Measurements from ENCODE around the gene DHRS7B.

Gene DHRS7B

DNA sequence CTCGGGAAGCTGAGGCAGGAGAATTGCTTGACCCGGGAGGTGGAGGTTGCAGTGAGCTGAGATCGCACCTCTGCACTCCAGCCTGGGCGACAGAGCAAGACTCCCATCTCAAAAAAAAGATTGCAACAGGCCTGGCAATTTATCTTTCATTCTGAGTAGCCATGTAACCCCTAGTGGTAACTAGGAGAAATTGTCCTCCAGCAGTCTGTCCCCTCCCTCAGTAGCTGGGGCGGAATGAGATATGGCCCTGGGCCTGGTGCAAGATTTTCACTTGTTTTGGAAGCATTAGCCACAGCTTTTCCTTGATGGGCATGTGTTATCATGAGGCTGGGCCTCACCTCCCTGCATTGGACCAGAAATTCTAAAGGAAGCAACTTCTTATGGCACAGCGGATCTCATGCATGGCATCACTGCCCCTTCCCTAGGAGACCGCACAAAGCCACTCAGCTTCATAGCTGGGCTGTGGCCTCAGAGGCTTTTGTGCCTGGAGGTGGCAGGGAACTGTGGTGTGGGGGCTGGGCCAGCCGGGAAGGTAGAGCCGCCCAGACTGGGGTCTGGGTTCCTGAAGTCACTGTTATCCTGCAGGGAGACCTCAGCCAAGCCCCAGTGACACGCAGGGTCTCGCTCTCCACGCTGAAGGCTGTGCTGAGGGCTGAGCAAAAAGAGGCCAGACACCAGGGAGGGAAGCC, 113.1 kb downstream of the DHRS7B start:
- no peaks in the 10 kb centered on the region for H3K79me2 ChIP-seq (ENCODE audit: low read length)
- H3K9ac ChIP-seq (ENCODE audit: low read length), result no peak overlapping the region
- no peaks in the 10 kb centered on the region for H3K4me1 ChIP-seq (ENCODE audit: low read length)
- TF ChIP-seq EZH2phosphoT487 (IDR thresholded peaks at IDR 0.05; ENCODE audit: low read depth), result no peak
- TF ChIP-seq, protein P1, sequence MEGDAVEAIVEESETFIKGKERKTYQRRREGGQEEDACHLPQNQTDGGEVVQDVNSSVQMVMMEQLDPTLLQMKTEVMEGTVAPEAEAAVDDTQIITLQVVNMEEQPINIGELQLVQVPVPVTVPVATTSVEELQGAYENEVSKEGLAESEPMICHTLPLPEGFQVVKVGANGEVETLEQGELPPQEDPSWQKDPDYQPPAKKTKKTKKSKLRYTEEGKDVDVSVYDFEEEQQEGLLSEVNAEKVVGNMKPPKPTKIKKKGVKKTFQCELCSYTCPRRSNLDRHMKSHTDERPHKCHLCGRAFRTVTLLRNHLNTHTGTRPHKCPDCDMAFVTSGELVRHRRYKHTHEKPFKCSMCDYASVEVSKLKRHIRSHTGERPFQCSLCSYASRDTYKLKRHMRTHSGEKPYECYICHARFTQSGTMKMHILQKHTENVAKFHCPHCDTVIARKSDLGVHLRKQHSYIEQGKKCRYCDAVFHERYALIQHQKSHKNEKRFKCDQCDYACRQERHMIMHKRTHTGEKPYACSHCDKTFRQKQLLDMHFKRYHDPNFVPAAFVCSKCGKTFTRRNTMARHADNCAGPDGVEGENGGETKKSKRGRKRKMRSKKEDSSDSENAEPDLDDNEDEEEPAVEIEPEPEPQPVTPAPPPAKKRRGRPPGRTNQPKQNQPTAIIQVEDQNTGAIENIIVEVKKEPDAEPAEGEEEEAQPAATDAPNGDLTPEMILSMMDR (IDR thresholded peaks at IDR 0.05; ENCODE audit: low read depth, low read length), result no peak
- no peaks in the 10 kb centered on the region for H3K27me3 ChIP-seq (ENCODE audit: low read depth, low read length)
- no peak overlapping the region for H2AFZ ChIP-seq (ENCODE audit: low read depth, low read length)
- no peak overlapping the region for H3K4me2 ChIP-seq (ENCODE audit: low read length)
- H3K4me3 ChIP-seq (ENCODE audit: low read length), result no peak overlapping the region
- no peaks in the 10 kb centered on the region for H3K36me3 ChIP-seq (replicated peaks; ENCODE audit: low read depth, low read length)
- H3K9me3 ChIP-seq (ENCODE audit: insufficient read depth, low read length), result no peaks in the 10 kb centered on the region
- no peak overlapping the region for H3K27ac ChIP-seq (ENCODE audit: low read length)
- H4K20me1 ChIP-seq (ENCODE audit: insufficient read depth, low read length), result no peaks in the 10 kb centered on the region

GRCh38 chr17:21240369-21241055, 113.7 kb downstream of the DHRS7B start:
- Histone ChIP-seq H3K27me3 (ENCODE audit: low read depth, low read length) (no peaks in the 10 kb centered on the region), H3K4me2 (ENCODE audit: low read length) (no peak overlapping the region), H4K20me1 (ENCODE audit: insufficient read depth, low read length) (no peaks in the 10 kb centered on the region), H3K27ac (ENCODE audit: low read length) (no peak overlapping the region), H3K36me3 (replicated peaks; ENCODE audit: low read depth, low read length) (no peaks in the 10 kb centered on the region), H3K9ac (ENCODE audit: low read length) (no peak overlapping the region), H3K79me2 (ENCODE audit: low read length) (no peaks in the 10 kb centered on the region), H3K4me3 (ENCODE audit: low read length) (no peak overlapping the region), H2AFZ (ENCODE audit: low read depth, low read length) (no peak overlapping the region), H3K4me1 (ENCODE audit: low read length) (no peaks in the 10 kb centered on the region), H3K9me3 (ENCODE audit: insufficient read depth, low read length) (no peaks in the 10 kb centered on the region)
- TF ChIP-seq, protein P1 (IDR thresholded peaks at IDR 0.05; ENCODE audit: low read depth, low read length), result no peak
- no peak for TF ChIP-seq EZH2phosphoT487 (IDR thresholded peaks at IDR 0.05; ENCODE audit: low read depth)
